ENCODE data around the gene IDS. TPM values are rescaled to one million over a fixed set of nuclear protein-coding genes. Genes with fewer than 3 reads are reported as not detected.

The IDS gene
- total and polyA plus RNA-seq, 2 donors (not counting 3 experiments of a cell fraction or from before 2014, with no cell fraction given), result 35.2 to 44.0 TPM

- TF ChIP-seq FOS (IDR thresholded peaks at IDR 0.05; ENCODE audit: borderline replicate concordance, insufficient read depth, low read length) (no peak), EZH2 (IDR thresholded peaks at IDR 0.05; ENCODE audit: borderline replicate concordance, low read depth, low read length, severe bottlenecking) (no peak), CTCF (IDR thresholded peaks at IDR 0.05; ENCODE audit: extremely low read depth in 1 of 2, insufficient read depth in 1 of 2, low read depth in 1 of 2, low read length in 2 of 2) (no peak), POLR2AphosphoS5 (IDR thresholded peaks at IDR 0.05; ENCODE audit: insufficient read depth, low read depth, low read length) (no peak), GATA2 (IDR thresholded peaks at IDR 0.05; ENCODE audit: insufficient read depth, insufficient read length, low read depth, low read length) (no peak), JUN (IDR thresholded peaks at IDR 0.05; ENCODE audit: borderline replicate concordance, insufficient read depth, insufficient read length, low read depth) (no peak), MYC (IDR thresholded peaks at IDR 0.05; ENCODE audit: low read depth, low read length) (no peak), POLR2A (IDR thresholded peaks at IDR 0.05; ENCODE audit: low read depth, low read length) (no peak)
- TF ChIP-seq, protein P1, sequence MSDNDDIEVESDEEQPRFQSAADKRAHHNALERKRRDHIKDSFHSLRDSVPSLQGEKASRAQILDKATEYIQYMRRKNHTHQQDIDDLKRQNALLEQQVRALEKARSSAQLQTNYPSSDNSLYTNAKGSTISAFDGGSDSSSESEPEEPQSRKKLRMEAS (IDR thresholded peaks at IDR 0.05; ENCODE audit: insufficient read depth, insufficient read length), result no peak
- FAIRE-seq, result no peak
- peaks cover 0 to 2% of the 10 kb centered on the region in 2 experiments for H3K27me3 ChIP-seq (ENCODE audit: control insufficient read depth in 2 of 2, insufficient read depth in 2 of 2, low read length in 2 of 2)
- no peaks in the 10 kb centered on the region for H3K9me1 ChIP-seq (replicated peaks; ENCODE audit: control insufficient read depth, extremely low read depth, insufficient read depth, low read length)
- no peak for DNase-seq (ENCODE audit: low read depth, low spot score)
- H2AFZ ChIP-seq (ENCODE audit: low read depth, low read length), result no peak overlapping the region
- H3K79me2 ChIP-seq (ENCODE audit: control insufficient read depth, insufficient read depth, low read length), result peaks cover 6% of the 10 kb centered on the region
- intact Hi-C loops (cut with micrococcal nuclease), result loop anchor here (2.0 to 10.0 kb wide), 4 partner anchors 13 to 429 kb away; partner anchors contain the start of gene EOLA2
- H3K4me3 ChIP-seq (replicated peaks in 1 of 3; ENCODE audit: insufficient read depth in 1 of 3, low read depth in 1 of 3, low read length in 3 of 3), result no peak overlapping the region
- H3K27ac ChIP-seq (ENCODE audit: insufficient read depth, low read depth, low read length), result no peak overlapping the region
- H3K4me2 ChIP-seq (ENCODE audit: insufficient read depth, low read length), result no peak overlapping the region
- dilution Hi-C loops (cut with MboI; ENCODE audit: extremely low pct_ligation_motif_present, low sequenced_read_pairs), result no loop called here
- H3K36me3 ChIP-seq (ENCODE audit: control insufficient read depth in 2 of 2, extremely low read depth in 1 of 2, insufficient read depth in 2 of 2, low read length in 2 of 2), result peaks cover 0 to 5% of the 10 kb centered on the region in 2 experiments
- no peaks in the 10 kb centered on the region for H4K20me1 ChIP-seq (replicated peaks; ENCODE audit: control insufficient read depth, extremely low read depth, insufficient read depth, low read length)
- H3K9me3 ChIP-seq (replicated peaks; ENCODE audit: control insufficient read depth, insufficient read depth, low read length), result no peaks in the 10 kb centered on the region
- no TSS peak for BruUV-seq (replicated peaks)
- no peak overlapping the region for H3K9ac ChIP-seq (replicated peaks; ENCODE audit: extremely low read depth, insufficient read depth, low read length)
- POLR2A ChIA-PET, result interaction anchor here (2.2 kb wide), 1 partner anchor 34 kb away, joined by 15 read pairs; the partner anchor contains the start of gene EOLA1
- CTCF ChIA-PET, result interaction anchor here (1.0 to 1.6 kb wide), 4 partner anchors 12 to 36 kb away, joined by 3 to 5 read pairs (median 4); no protein-coding TSS in a partner anchor
- peaks cover 17% of the 10 kb centered on the region for H3K4me1 ChIP-seq (ENCODE audit: control insufficient read depth, extremely low read depth, insufficient read depth, low read length)
Measured at GRCh38 chrX:149505671-149506070, 565 bp upstream of the IDS start.

Data from endothelial cell of umbilical vein (primary cell).